Measurements from ENCODE around the gene MYO1H.
A peak's percentile ranks its signal among the peaks of the same experiment; 100 is the strongest.

Gene MYO1H

DNA sequence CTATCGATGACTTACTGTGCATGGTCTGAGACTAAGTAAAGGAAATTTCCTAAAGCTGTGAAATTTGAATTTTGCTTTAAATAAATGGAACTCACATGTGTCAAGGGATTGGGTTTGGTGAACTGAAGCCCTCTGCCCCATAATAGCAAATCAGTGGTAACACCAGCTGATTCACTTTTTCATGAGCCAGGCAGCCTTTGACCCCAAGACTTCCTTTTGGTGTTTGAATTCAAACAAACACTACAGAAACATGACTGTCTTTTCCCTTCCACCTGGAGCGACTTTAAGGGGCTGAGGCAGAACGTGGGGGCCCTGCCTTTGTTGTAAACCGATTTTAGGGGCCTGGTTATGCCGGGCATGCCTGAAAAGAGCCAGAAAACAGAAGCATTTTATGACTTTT is 100.6 kb downstream of the MYO1H start:
- H3K9me3 Mint-ChIP-seq: no peaks in the 10 kb centered on the region
- DNase-seq (ENCODE audit: low spot score in 2 of 2): no peak
- H3K36me3 Mint-ChIP-seq (ENCODE audit: insufficient read depth): peaks cover 20% of the 10 kb centered on the region
- peaks cover 17% of the 10 kb centered on the region for H3K4me1 Mint-ChIP-seq
- H3K4me3 Mint-ChIP-seq: no peak overlapping the region
- H3K27ac Mint-ChIP-seq (ENCODE audit: low read depth): no peak overlapping the region
- no peaks in the 10 kb centered on the region for H3K27me3 Mint-ChIP-seq
- no peak for ATAC-seq (replicated peaks; ENCODE audit: extremely low read depth, poor library complexity, severe bottlenecking)

DNA sequence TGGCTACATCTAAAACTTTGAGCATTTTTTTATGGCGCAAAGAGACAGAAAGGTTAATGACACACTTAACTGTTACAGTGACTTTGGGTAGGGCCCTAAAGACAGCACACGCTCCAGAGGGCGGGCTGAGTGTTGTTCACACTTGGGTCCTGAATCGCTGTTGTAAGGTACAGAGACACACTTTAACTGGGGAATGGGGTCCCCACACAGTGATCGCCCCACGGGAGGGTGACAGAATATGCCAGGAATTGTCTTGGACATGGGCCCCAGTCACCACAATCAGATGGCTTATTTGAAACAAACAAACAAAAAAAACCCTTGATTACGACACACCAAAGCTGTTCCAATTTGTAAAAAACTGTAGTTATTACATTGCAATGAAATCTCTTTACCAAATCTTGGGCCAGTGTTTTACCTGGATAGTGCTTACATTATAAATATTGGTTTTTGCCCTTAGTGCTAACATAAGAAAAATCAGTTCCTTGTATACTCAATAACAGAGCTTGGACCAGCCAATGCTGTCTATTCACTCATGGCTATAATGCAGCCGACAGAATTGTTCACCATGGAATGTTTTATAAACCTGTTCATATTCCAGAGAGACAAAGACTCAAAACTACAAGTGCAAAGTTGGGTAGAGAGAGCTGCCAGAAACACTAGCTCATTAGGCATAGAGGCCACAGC is 101.1 kb downstream of the MYO1H start:
- DNase-seq (ENCODE audit: low spot score in 2 of 2): no peak
- Mint-ChIP-seq H3K9me3 (no peaks in the 10 kb centered on the region), H3K27me3 (no peaks in the 10 kb centered on the region), H3K4me1 (peaks cover 17% of the 10 kb centered on the region), H3K4me3 (no peak overlapping the region), H3K27ac (ENCODE audit: low read depth) (no peak overlapping the region), H3K36me3 (ENCODE audit: insufficient read depth) (peaks cover 23% of the 10 kb centered on the region)
- no peak for ATAC-seq (replicated peaks; ENCODE audit: extremely low read depth, poor library complexity, severe bottlenecking)

DNA sequence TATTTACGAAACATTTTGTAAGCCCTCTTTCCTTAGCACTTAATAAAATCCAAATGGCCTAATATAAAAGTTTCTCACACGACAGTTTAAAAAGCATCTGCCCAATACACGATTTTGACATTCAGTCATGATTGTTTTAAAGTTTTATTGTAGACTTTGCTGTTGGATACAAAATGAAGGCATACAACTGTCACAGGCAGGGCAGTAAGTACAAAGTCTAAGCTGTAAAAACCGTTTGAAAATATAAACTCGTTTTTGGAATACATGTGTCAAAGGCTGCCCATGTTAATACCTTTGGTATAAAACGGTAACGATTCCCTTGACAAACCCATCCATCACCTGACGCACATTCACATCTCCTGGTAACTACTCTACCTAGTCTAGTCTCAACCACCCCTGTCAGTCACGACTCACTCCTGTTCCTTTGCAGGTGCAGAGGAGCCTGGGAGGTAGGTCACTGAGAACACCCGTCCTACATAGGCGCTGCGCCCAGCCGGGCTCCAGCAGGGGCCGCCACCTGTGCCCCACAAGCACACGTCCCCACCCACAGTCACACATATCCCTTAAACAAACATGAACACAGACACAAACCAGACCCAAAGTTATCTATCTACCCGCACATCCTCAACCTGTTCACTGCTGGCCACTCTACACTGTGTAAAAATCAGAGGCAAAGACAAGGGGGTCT is 102.3 kb downstream of the MYO1H start:
- DNase-seq (ENCODE audit: low spot score in 2 of 2) (no peak), ATAC-seq (replicated peaks; ENCODE audit: extremely low read depth, poor library complexity, severe bottlenecking) (no peak)
- Mint-ChIP-seq H3K4me3 (no peak overlapping the region), H3K27ac (ENCODE audit: low read depth) (peak overlapping the region; percentile 58), H3K4me1 (peaks cover 17% of the 10 kb centered on the region), H3K27me3 (no peaks in the 10 kb centered on the region), H3K36me3 (ENCODE audit: insufficient read depth) (peaks cover 34% of the 10 kb centered on the region), H3K9me3 (no peaks in the 10 kb centered on the region)

DNA sequence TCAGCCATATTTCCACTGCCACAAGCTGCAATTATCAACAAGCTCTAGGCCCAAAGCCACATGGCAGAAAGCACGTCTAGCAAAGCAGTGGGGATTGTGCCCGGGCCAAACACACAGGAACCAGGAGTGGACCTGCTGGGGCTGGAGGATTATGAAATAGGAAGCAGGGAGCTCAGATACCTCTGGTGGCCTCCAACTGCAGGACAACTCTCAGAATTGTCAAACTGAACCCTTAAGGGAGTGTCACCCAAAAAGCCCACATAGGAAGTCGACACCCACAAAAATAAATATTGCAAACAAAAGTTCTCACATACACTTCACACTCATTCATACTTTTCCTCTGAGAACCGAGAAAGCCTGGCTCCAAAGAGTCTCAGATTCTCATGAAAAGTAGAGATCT is 103.3 kb downstream of the MYO1H start:
- no peaks in the 10 kb centered on the region for H3K27me3 Mint-ChIP-seq
- H3K4me3 Mint-ChIP-seq: peak overlapping the region; percentile 40
- DNase-seq (ENCODE audit: low spot score in 2 of 2) (no peak), ATAC-seq (replicated peaks; ENCODE audit: extremely low read depth, poor library complexity, severe bottlenecking) (no peak)
- H3K36me3 Mint-ChIP-seq (ENCODE audit: insufficient read depth): peaks cover 34% of the 10 kb centered on the region
- peak overlapping the region; percentile 58 for H3K27ac Mint-ChIP-seq (ENCODE audit: low read depth)
- no peaks in the 10 kb centered on the region for H3K9me3 Mint-ChIP-seq
- H3K4me1 Mint-ChIP-seq: peaks cover 17% of the 10 kb centered on the region

DNA sequence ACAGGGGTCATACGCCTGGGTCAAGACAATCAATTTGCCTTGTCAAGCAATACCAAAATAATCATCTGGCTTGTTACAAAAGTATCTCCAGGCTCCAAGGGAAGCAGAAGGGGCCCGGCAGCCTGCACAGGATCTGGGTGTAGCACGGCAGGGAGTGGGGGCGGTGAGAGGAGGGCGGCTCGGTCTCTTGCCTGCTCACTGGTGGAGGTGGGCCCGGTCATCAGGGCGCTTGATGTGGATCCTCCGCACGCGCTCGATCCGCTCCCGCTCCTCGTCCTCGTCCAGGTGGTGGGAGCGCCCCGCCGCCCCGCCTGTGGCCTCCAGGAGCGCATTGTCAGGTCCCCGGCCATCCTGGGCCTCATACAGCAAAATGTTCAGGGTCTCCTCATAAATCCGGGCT is 103.7 kb downstream of the MYO1H start:
- no peak for ATAC-seq (replicated peaks; ENCODE audit: extremely low read depth, poor library complexity, severe bottlenecking)
- peaks cover 17% of the 10 kb centered on the region for H3K4me1 Mint-ChIP-seq
- peak overlapping the region; percentile 40 for H3K4me3 Mint-ChIP-seq

DNA sequence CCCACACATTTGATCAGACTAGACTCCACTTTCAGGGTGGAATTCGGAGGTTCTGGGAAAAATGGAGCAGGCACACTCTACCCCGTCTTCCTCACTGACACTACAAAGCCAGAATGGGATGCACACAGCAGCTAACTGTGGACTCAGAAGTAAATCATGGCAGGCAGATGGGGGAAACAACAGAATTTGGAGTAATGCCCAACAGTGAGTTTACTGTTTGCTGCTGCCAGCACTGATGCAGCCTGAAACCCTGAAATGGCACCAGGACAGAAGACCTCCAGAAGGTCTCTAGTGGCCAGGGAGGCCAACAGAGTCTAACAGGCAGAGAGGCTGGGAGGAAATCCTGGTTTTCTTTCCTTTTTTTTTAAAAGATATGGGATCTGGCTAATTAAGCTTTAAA is 104.8 kb downstream of the MYO1H start:
- no peaks in the 10 kb centered on the region for H3K27me3 Mint-ChIP-seq
- ATAC-seq (replicated peaks; ENCODE audit: extremely low read depth, poor library complexity, severe bottlenecking): no peak
- H3K9me3 Mint-ChIP-seq: no peaks in the 10 kb centered on the region
- H3K27ac Mint-ChIP-seq (ENCODE audit: low read depth): no peak overlapping the region
- peaks cover 41% of the 10 kb centered on the region for H3K36me3 Mint-ChIP-seq (ENCODE audit: insufficient read depth)
- no peak for DNase-seq (ENCODE audit: low spot score in 2 of 2)
- no peak overlapping the region for H3K4me3 Mint-ChIP-seq
- H3K4me1 Mint-ChIP-seq: peaks cover 17% of the 10 kb centered on the region

More for the DNA sequence above, 103.7 kb downstream of the MYO1H start:
- Mint-ChIP-seq H3K9me3 (no peaks in the 10 kb centered on the region), H3K27ac (ENCODE audit: low read depth) (peak overlapping the region; percentile 58), H3K27me3 (no peaks in the 10 kb centered on the region), H3K36me3 (ENCODE audit: insufficient read depth) (peaks cover 38% of the 10 kb centered on the region)
- DNase-seq (ENCODE audit: low spot score in 2 of 2): no peak

DNA sequence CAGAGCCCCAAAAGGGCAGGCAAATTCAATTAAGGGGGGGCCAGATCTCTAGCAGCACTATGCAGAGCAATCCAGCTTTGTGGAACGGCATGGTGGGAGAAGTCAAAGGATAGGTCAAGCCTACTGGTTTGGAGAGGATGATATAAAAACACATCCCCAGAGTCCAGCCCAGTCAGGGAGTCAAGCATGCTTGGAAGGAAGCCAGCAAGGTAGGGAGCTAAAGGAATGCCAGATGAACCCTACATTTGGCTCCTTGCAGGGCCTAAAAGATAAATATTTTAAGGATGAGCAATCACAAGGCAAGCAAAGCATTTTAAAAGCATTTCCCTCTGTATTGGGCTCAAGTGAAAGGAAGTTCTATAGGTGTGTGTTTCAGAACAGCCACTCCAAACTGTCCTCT is 108.0 kb downstream of the MYO1H start:
- H3K27me3 Mint-ChIP-seq: no peaks in the 10 kb centered on the region
- H3K4me3 Mint-ChIP-seq: no peak overlapping the region
- DNase-seq (ENCODE audit: low spot score in 2 of 2): no peak
- H3K9me3 Mint-ChIP-seq: no peaks in the 10 kb centered on the region
- H3K4me1 Mint-ChIP-seq: peaks cover 26% of the 10 kb centered on the region
- ATAC-seq (replicated peaks; ENCODE audit: extremely low read depth, poor library complexity, severe bottlenecking): no peak
- peaks cover 46% of the 10 kb centered on the region for H3K36me3 Mint-ChIP-seq (ENCODE audit: insufficient read depth)
- H3K27ac Mint-ChIP-seq (ENCODE audit: low read depth): no peak overlapping the region

DNA sequence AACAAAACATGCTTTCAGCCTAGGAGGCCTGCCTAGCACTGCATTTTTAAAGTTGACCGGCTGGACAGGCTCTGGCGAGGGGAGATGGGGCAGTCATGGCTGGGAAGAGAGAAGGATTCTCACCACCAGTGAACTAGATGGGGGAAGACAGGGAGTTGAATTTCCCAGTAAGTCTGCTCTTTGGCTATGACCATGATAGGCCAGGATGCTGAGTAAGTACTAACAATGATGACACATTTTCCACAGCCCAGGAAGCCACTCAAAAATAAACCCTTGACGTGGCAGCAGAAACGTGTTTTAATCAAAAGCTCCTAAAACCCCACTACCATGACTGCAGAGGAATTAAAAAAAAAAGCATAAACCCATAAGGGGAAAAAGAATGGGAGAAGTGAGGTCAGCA is 110.4 kb downstream of the MYO1H start:
- H3K27me3 Mint-ChIP-seq: no peaks in the 10 kb centered on the region
- no peak overlapping the region for H3K27ac Mint-ChIP-seq (ENCODE audit: low read depth)
- peaks cover 36% of the 10 kb centered on the region for H3K4me1 Mint-ChIP-seq
- DNase-seq (ENCODE audit: low spot score in 2 of 2): no peak
- no peak overlapping the region for H3K4me3 Mint-ChIP-seq
- peaks cover 43% of the 10 kb centered on the region for H3K36me3 Mint-ChIP-seq (ENCODE audit: insufficient read depth)
- ATAC-seq (replicated peaks; ENCODE audit: extremely low read depth, poor library complexity, severe bottlenecking): no peak
- no peaks in the 10 kb centered on the region for H3K9me3 Mint-ChIP-seq

DNA sequence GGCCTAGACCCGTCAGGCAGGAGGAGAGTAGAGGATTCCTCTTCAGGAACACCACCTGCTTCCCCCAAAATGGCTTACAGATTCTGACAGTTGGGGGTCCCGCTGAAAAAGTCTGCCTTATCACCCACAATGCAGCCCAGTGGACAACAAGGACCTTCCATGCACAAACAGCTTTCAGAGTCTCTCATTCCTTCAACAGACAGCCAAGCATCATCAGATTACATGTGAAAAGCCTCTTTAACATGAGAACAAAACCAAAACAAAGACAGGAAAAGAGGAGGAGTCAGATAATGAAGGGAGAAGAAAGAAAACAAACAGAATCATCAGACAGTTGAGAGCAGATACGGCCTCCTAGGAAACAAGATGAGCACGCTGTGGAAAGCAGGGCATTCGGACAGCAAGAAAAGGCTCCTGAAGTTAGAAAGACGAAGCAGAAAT is 111.1 kb downstream of the MYO1H start:
- H3K36me3 Mint-ChIP-seq (ENCODE audit: insufficient read depth): peaks cover 41% of the 10 kb centered on the region
- no peaks in the 10 kb centered on the region for H3K9me3 Mint-ChIP-seq
- H3K4me3 Mint-ChIP-seq: no peak overlapping the region
- H3K4me1 Mint-ChIP-seq: peaks cover 43% of the 10 kb centered on the region
- H3K27ac Mint-ChIP-seq (ENCODE audit: low read depth): no peak overlapping the region
- H3K27me3 Mint-ChIP-seq: no peaks in the 10 kb centered on the region
- ATAC-seq (replicated peaks; ENCODE audit: extremely low read depth, poor library complexity, severe bottlenecking) (no peak), DNase-seq (ENCODE audit: low spot score in 2 of 2) (no peak)

DNA sequence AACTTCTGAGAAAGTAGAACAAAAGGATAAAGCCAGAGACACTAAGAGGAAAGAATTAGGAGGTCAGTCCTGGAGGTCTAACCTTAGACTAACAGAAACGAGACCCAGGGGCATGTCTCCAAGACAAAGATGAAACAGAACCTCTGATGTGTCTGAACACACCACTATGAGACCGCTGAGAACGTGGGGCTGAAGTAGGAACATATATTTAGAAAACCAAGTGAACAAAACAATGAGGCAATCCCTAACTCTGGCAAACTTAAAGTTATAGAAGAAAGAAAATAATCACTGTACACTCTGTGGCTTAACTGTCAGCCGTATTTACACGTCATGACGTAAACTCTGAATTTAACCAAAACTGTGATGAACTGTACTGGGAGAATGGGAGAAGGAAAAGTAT is 111.5 kb downstream of the MYO1H start:
- Mint-ChIP-seq H3K27me3 (no peaks in the 10 kb centered on the region), H3K27ac (ENCODE audit: low read depth) (no peak overlapping the region), H3K9me3 (no peaks in the 10 kb centered on the region), H3K4me3 (no peak overlapping the region), H3K4me1 (peaks cover 48% of the 10 kb centered on the region), H3K36me3 (ENCODE audit: insufficient read depth) (peaks cover 38% of the 10 kb centered on the region)
- no peak for ATAC-seq (replicated peaks; ENCODE audit: extremely low read depth, poor library complexity, severe bottlenecking)
- no peak for DNase-seq (ENCODE audit: low spot score in 2 of 2)

DNA sequence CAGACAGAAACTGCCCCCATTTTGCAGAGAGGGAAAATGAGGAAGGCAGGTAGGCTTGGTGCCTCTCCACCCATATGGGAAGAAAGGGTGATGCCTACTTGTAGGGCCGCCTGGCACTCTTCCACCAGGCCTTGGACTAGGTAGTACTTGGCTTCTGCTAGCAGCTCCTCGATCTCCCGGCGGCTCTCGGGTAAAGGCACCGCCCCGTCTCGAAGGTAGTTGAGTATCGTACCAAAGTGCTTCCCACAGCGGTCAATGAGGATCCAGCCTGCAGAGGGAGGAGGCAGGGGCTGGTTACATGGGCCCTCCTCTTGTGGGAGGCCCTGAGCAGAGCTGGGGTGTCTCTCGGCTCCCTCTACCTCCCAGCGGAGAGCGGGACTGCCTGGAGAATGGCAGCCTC is 112.8 kb downstream of the MYO1H start:
- Mint-ChIP-seq H3K9me3 (no peaks in the 10 kb centered on the region), H3K27me3 (no peaks in the 10 kb centered on the region), H3K4me3 (no peak overlapping the region), H3K36me3 (ENCODE audit: insufficient read depth) (peaks cover 28% of the 10 kb centered on the region), H3K4me1 (peaks cover 61% of the 10 kb centered on the region), H3K27ac (ENCODE audit: low read depth) (no peak overlapping the region)
- DNase-seq (ENCODE audit: low spot score in 2 of 2) (no peak), ATAC-seq (replicated peaks; ENCODE audit: extremely low read depth, poor library complexity, severe bottlenecking) (no peak)

DNA sequence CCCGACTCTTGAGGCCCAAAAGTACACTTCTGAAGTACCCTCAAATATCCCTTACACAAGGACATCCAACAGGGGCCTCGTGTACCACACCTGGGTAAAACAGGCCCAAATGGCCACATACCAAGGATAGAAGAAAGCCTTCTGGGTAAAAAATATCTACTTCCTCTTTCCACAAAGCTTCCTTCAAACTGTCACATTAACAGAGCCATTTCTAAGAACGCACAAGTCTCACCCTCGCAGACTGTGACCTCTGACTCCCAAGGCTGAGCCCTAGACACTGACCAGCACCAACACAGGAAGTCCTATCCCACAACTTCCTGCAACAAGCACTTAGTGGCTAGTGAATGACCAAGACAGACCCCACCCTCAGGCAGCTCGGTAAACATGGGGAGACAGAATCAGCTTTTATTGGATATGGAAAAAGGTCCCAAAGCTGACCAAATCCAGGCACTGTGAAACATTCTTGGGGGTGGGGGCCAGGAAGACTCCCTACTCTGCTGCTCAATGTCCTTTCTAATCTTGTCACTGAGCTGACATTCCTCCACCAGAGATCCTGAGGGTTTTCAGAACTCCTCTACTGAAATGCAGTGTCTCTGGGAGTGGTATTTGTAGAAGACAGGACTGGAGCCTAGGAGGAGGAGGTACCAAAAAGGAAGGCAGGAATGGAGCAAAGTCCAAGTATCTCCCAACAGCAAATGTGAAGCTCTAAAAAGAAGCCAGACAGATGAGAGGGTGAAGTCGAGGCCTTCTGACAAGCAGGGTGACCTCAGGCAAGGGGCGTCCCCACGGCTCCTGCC is 113.5 kb downstream of the MYO1H start:
- Mint-ChIP-seq H3K36me3 (ENCODE audit: insufficient read depth) (peaks cover 27% of the 10 kb centered on the region), H3K27me3 (no peaks in the 10 kb centered on the region), H3K27ac (ENCODE audit: low read depth) (peak overlapping the region; percentile 64), H3K4me3 (no peak overlapping the region), H3K4me1 (peaks cover 68% of the 10 kb centered on the region), H3K9me3 (no peaks in the 10 kb centered on the region)
- DNase-seq (ENCODE audit: low spot score in 2 of 2): no peak
- no peak for ATAC-seq (replicated peaks; ENCODE audit: extremely low read depth, poor library complexity, severe bottlenecking)
